ENCODE data around the gene IFNGR2. TPM values are rescaled to one million over a fixed set of nuclear protein-coding genes. Genes with fewer than 3 reads are reported as not detected.
"Not testable (repeated sequence)": the region's sequence is repeated elsewhere in the genome, so short reads cannot be mapped to it uniquely, and the experiment has no call there.

The IFNGR2 gene
- total RNA-seq, 2 donors from 2014 or later: 50.2 to 51.0 TPM

DNA sequence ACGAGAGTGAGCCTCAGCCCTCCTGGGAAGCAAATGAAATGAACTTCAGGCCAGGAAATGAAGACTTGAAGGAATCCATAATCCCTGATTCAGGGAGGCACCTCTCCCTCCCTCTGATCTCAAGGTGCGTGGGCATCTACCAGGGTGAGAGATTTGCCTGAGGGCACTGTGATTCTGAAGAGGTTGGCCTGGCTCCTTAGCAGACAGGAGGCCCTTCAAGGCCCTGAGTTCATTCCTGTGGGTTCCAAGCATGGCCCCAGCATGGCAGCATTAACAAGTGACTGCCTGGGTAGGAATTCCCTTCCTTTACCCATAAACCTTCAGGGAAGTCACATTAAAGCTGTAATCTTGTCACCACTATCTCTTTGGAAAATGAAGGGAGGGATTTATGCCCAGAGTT, 29.8 kb upstream of the IFNGR2 start:
- intact Hi-C loops (cut with DNase I): loop anchor here in 1 of 2 donors (10.0 kb wide), 1 partner anchor 61 kb away; no protein-coding TSS in a partner anchor
- no peak for DNase-seq (ENCODE audit: low spot score)

DNA sequence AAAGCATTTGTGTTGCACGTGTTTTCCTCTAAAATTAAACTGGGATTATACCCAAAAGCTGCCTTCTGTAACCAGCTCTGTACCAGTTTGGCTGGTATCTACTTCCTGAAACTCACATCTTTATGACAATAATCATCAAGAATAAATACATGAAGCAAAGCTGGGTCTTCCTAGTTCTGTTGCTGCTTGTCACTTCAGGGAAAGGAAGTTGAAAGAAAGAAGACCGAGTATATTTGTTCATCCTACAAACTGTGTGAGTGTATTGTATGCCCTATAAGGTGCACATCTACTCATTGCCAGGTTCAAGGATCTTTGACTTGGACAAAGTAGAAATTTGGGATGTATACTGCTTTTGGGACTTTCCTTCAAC, 29.1 kb upstream of the IFNGR2 start:
- no peak for DNase-seq (ENCODE audit: low spot score)
- intact Hi-C loops (cut with DNase I): loop anchor here in 1 of 2 donors (10.0 kb wide), 1 partner anchor 61 kb away; no protein-coding TSS in a partner anchor

DNA sequence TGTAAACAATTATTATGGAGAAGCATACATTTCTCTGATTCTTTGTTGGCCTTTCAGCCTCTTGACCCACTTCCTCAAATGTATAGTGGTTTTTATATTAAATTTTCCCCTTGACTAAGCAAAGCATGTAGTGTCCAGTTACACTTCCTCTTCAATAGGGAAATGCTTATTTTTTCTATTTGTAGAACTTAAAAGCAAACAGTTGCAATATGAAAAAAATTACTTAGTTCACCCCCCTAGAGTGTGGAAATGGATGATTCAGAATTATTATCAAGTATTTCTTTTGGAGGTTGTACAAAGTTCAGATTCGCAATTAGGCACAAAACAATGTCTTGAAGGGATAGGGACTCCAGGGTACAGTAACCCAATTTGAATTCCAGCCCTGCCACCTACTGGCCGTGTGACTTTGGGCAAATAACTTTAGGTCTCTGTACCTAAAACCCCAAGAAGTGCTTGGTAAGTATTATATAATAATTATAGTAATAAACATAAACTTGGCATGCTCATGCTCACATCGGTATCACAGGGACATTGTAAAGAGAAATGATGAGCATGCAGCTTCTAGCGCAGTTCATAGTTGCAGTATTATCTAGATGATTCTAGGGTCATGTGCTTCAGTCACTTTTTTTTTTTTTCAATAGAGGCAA, 28.6 kb upstream of the IFNGR2 start:
- intact Hi-C loops (cut with DNase I): loop anchor here in 1 of 2 donors (10.0 kb wide), 1 partner anchor 60 kb away; no protein-coding TSS in a partner anchor
- no peak for DNase-seq (ENCODE audit: low spot score)

DNA sequence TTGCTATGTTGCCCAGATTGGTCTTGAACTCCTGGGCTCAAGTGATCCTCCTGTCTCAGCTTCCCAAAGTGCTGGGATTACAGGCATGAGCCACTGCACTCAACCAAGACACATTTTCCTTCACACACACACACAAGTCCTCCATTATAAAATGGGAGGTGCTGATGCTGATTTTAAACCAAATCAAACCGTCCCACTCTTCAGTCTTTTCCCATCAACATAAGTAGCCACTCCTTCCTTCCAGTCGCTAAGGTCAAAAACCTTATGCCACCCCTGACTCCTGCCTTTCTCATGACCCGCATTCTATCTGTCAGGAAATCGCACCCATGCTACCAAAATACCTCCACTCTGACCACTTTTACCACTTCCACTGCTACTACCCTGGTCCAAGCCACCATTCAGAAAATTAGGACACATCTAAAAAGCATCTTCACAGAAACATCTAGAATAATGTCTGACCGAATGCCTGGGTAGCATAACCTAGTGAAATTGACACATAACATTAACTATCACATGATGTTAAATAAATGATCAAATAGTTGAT, 28.0 kb upstream of the IFNGR2 start:
- no peak for DNase-seq (ENCODE audit: low spot score)
- intact Hi-C loops (cut with DNase I): loop anchor here in 1 of 2 donors (10.0 kb wide), 1 partner anchor 60 kb away; no protein-coding TSS in a partner anchor

DNA sequence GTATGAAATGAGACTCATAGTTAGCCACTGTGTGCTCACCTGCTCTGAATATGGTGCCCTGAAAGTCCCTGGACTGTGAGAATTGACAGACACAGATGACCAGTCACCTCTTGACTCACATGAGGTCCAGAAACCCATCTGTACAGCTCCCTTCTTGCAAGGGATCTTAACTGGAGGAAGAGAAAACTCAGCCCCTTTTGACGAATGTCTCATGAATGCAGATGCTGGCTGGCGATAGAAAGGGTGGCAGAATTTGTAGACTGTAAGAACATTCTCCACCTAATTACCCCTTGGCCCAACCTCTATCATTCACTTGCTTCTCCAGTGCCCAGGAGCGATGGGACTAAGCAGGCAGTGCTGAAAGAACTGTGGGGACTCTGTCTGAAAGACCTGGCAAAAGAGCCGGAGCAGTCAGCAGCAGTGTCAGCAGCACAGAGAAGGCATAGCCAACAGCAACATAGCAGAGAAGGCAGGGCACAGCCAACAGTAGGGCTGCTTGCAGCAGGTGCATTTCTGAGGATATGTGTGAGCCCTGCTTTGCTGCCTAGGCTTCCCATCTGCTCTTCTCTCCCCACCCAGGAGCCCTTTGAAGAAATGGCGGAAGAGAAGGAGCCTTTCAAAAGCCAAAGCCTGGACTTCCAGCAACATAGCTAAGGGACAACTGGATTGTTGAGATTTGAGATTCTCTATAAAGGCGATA, 25.8 kb upstream of the IFNGR2 start:
- intact Hi-C loops (cut with DNase I): loop anchor here in 1 of 2 donors (10.0 kb wide), 1 partner anchor 57 kb away; no protein-coding TSS in a partner anchor
- DNase-seq (ENCODE audit: low spot score): no peak

DNA sequence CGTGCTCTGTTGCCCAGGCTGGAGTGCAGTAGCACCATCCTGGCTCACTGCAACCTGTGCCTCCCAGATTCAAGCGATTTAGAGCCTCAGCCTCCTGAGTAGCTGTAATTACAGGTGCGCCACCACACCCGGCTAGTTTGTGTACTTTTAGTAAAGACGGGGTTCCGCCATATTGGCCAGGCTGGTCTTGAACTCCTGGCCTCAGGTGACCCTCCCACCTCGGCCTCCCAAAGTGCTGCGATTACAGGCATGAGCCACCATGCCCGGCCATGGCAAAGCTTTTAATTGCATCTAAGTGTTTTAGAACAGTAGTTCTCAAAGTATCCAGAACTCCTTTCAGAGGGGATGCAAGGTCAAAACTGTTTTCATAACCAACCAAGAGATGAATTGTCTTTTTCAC, 25.1 kb upstream of the IFNGR2 start:
- intact Hi-C loops (cut with DNase I): loop anchor here in 1 of 2 donors (10.0 kb wide), 1 partner anchor 57 kb away; no protein-coding TSS in a partner anchor
- no peak for DNase-seq (ENCODE audit: low spot score)

DNA sequence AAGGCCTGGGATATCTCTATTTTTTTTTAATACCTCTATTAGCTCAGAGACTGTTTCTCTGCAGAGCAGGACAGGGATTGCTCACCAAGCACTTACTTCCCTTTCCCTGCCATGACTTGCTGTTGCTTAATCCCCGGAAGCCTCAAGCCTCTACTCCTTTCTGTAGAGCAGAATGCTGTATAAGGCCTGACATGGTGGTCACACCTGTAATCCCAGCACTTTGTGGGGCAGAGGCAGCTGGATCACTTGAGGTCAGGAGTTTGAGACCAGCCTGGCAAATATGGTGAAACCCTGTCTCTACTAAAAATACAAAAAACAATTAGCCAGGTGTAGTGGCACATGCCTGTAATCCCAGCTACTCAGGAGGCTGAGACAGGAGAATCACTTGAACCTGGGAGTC, 23.3 kb upstream of the IFNGR2 start:
- not testable (repeated sequence) for DNase-seq (ENCODE audit: low spot score)
- intact Hi-C loops (cut with DNase I): loop anchor here in 1 of 2 donors (10.0 kb wide), 2 partner anchors 55 to 175 kb away; no protein-coding TSS in a partner anchor

DNA sequence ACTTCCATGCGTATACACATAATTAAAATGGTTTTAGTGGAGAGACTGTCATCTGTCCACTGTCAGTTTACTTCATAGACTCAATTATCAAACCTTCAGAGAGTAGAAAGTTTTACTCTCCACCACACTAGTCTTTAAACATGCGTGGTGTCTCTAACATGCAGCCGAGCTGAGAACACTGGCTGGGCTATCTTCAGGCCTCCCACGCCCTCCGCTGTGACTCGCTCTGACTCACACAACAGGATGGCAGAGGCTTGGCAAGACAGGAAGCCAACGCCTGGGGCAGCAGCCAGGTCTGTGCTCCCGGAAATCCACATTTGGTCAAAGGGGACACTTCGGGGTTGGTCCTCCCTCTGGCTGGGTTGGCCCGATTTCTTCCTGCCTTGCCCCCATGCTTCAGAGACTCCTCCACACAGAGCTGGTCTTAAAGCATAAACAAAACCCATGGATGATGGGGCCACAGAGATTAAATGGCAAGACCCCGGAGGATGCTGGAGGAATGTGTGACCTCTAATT, 22.7 kb upstream of the IFNGR2 start:
- peak; percentile 98 for DNase-seq (ENCODE audit: low spot score)
- intact Hi-C loops (cut with DNase I): loop anchor here in 1 of 2 donors (10.0 kb wide), 1 partner anchor 176 kb away; no protein-coding TSS in a partner anchor

DNA sequence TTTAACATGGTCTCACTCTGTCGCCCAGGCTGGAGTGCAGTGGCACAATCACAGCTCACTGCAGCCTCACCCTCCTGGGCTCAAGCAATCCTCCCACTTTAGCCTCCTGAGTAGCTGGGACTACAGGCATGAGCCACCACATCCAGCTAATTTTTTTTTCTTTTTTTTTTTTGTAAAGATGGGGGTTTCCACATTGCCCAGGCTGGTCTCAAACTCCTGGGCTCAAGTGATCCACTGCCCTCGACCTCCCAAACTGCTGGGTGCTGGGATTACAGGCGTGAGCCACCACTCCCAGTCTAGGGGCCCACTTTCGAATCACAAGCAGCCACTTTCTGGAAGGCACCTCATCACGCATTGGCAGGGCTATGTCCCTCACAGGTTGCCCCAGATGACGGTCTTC, 21.8 kb upstream of the IFNGR2 start:
- not testable (repeated sequence) for DNase-seq (ENCODE audit: low spot score)
- intact Hi-C loops (cut with DNase I): loop anchor here in 1 of 2 donors (10.0 kb wide), 1 partner anchor 177 kb away; no protein-coding TSS in a partner anchor

DNA sequence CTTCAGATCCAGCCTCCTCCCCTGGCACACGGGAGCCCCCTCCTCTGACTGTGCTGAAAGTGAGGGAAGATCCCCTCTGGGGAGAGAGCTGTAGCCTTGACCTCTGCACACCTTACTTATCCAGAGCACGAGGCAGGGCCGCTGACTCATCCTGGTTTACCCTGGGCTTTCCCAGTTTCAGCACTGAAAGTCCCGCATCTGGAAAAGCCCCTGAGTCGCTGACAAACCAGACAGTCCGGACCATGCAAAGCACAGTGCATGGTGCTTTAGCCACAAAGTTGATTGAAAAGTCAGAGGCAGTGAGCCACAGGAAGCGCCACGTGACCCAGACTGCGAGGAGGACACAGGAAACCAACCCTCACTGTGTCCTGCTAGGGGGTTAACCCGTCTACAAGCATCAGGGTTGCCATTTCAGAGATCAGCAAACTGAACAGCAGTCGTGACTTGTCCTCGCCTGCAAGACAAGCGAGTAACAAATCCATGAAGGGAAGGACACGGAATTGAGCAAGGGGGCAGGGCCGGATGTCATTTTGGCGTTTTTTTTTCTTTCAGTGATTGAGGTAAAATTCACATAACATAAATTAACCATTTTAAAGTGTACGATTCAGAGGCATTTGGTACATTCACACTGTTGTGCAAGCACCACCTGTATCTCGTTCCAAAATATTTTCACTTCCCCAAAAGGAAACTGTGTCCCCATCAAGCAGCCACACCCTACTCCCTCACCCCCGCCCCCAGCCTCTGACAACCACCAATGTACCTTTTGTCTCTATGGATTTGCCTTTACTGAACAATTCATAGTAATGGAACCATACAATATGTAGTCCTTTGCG, 19.9 kb upstream of the IFNGR2 start:
- intact Hi-C loops (cut with DNase I): loop anchor here in 1 of 2 donors (10.0 kb wide), 1 partner anchor 178 kb away; no protein-coding TSS in a partner anchor
- peak; percentile 88 for DNase-seq (ENCODE audit: low spot score)

DNA sequence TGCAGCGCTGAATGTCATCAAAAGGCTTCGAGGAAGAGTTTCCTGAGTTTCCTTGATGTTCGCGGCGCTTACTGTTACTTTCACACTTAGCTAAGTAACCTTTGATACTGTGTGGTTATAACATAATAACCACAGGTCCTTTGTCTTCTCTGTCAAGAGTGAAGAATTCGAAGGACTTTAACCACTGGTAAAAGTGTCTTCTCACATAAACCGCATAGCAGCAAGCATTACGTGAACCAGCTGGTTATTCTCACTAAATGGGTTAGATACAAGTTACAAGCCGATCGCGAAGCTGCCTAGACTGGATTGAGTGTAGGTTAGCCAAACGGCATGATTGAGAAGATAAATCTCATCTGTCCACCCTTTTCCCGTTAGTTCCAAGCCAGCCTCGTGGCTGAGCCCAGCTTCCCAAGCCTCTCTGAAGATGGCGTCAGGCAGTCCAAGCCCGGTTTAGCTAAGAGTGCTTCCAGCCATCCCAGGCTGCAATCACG, 18.3 kb upstream of the IFNGR2 start:
- intact Hi-C loops (cut with DNase I): loop anchor here in 1 of 2 donors (10.0 kb wide), 1 partner anchor 180 kb away; no protein-coding TSS in a partner anchor
- no peak for DNase-seq (ENCODE audit: low spot score)

DNA sequence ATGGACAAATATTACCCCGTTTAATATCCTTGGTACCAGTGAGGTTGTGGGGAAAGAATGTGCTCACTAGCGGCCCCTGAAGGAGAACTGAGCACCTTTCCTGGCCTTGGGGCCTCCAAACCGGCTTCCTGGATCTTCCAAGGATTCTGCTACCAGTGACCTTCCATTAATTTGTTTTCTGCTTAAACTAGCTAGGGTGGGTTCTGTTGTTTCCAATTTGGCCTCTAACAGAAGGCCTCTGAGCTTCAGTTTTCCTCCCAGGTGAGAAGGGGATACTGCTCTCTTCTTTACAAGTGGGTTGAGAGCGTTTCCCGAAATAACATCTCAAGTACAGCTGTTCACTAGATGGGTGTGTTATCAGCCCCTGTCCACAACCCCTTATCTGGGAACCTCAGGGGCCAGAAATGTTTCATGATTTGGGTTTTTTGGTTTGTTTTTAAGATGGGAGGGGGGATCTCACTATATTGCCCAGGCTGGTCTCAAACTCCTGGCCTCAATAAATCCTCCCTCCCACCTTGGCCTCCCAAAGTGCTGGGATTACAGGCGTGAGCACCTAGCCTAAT, 16.9 kb upstream of the IFNGR2 start:
- intact Hi-C loops (cut with DNase I): loop anchor here in 1 of 2 donors (10.0 kb wide), 1 partner anchor 182 kb away; no protein-coding TSS in a partner anchor
- DNase-seq (ENCODE audit: low spot score): no peak

DNA sequence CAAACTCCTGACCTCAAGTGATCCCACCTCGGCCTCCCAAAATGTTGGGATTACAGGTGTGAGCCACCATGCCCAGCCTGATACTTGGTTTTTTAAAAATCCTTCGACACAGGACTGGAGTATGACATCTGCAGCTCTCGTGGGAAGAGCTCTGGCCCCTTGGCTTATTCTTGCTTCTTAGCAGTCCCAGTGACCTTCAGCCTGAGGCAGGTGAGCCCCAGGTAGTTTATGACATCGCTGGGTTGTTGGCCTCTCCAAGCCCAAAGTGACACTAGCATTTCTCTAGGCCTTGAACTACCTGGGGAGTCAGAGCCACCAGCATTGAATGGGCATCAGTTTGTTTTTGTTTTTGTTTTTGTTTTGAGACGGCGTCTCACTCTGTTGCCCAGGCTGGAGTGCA, 15.9 kb upstream of the IFNGR2 start:
- intact Hi-C loops (cut with DNase I): loop anchor here in 1 of 2 donors (10.0 kb wide), 1 partner anchor 182 kb away; no protein-coding TSS in a partner anchor
- no peak for DNase-seq (ENCODE audit: low spot score)

DNA sequence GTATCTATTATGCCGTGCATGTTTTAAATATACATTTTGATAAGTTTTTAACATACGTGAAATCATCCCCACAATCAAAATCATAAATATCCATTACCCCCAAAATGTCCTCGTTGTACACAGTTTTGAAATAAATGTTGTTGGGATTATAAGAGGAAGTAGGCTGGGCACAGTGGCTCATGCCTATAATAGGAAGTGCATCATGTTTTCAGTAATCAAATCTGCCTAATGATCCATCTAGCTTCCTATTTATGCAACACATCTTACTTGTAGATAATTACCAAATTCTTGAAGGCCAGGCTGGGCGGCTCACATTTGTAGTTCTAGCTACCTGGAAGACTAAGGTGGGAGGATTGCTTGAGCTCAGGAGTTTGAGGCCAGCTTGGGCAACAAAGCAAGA, 15.0 kb upstream of the IFNGR2 start:
- DNase-seq (ENCODE audit: low spot score): no peak
- intact Hi-C loops (cut with DNase I): loop anchor here in 1 of 2 donors (10.0 kb wide), 1 partner anchor 183 kb away; no protein-coding TSS in a partner anchor

DNA sequence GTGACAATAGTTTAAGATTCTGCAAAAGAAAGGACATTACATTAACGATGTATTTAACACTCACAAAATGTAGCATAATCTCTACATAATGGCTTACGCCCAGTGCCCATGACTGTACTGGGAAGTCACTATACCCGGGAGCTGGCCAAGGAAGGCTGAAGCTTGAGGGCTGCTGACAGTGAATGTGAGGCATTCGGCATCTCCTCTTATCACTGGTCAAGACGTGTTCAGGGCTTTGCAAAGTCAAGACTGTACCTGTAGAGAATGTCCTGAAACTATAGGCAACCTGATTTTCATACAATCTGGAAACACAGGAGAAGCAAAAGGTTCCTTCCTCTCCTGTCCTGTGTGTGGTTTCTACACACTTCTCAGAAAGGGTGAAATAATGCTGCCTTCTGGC, 12.7 kb upstream of the IFNGR2 start:
- intact Hi-C loops (cut with DNase I): no loop called here
- DNase-seq (ENCODE audit: low spot score): no peak

DNA sequence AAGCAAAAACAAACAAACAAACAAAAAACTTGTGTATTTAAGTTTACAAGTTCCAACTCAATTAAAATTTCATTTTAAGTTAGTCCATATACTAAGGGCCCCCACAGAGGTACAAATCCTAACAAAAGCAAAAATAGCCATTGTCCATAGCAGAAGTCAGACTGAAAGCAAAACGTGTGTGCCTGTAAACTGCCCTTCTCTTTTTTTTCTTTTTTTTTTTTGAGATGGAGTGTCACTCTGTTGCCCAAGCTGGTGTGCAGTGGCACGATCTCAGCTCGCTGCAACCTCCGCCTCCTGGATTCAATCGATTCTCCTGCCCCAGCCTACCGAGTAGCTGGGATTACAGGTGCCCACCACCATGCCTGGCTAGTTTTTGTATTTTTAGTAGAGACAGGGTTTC, 11.6 kb upstream of the IFNGR2 start:
- intact Hi-C loops (cut with DNase I): no loop called here
- DNase-seq (ENCODE audit: low spot score): no peak

DNA sequence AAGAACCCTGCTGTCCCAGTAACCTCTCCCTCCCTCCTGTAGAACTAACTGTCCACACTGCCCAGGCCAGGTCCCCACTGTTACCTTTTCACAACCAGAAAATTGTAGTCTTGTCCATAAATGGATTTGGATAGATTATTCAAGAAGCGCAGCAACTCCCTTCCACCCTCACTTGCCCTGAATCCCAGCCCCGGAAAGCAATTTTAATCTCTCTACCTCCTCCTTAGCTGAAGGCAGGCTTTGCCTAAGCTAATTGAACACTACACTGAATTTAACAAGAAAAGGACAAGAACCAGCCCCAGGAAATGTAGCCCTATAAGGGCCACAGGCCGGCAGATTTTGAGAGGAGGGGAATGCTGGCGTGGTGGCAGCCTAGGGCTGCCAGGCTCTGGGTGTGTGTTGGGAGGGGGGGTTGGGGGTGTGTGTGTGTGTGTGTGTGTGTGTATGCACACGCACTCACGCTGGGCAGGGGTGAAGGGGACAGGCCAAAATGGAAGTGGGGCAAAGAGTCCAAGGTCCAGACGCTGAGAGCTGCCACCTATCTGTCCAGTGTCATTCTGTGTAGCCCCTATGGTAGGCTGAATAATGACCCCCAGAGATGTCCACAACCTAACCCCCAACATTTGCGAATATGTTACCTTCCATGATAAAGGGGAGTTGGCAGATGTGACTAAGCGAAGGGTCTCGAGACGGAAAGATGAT, 10.8 kb upstream of the IFNGR2 start:
- intact Hi-C loops (cut with DNase I): no loop called here
- no peak for DNase-seq (ENCODE audit: low spot score)

DNA sequence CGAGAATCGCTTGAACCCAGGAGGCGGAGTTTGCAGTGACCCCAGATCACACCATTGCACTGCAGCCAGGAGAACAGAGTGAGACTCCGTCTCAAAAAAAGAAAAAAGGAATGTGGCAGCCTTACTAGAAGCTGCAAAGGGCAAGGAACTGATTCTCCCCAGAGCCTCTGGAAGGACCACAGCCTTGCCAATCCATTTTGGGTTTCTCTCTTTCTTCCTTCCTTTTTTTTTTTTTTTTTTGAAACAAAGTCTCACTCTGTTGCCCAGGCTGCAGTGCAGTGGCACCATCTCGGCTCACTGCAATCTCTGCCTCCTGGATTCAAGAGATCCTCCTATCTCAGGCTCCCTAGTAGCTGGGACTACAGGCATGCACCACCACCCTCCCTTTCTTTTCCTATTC, 9.9 kb upstream of the IFNGR2 start:
- DNase-seq (ENCODE audit: low spot score): no peak
- intact Hi-C loops (cut with DNase I): no loop called here
